AG10803 (cell line): ENCODE measurements around the gene PPP1CC.

Experiments used
- DNase-seq: peaks from one replicate; pipeline ENCODE4 v3.0.0; 2010; ENCODE audit warnings: low read depth
- H3K4me3 ChIP-seq: 2 replicates; pipeline ENCODE4 v1.5.1; 2011; ENCODE audit warnings: mild to moderate bottlenecking, low read length, control low read depth
- TF ChIP-seq, protein P1 (sequence below): conservative IDR thresholded peaks from 2 replicates; pipeline ENCODE4 v1.5.1; 2011; ENCODE audit warnings: mild to moderate bottlenecking, low read length, control low read depth, inconsistent platforms

PPP1CC gene

DNA sequence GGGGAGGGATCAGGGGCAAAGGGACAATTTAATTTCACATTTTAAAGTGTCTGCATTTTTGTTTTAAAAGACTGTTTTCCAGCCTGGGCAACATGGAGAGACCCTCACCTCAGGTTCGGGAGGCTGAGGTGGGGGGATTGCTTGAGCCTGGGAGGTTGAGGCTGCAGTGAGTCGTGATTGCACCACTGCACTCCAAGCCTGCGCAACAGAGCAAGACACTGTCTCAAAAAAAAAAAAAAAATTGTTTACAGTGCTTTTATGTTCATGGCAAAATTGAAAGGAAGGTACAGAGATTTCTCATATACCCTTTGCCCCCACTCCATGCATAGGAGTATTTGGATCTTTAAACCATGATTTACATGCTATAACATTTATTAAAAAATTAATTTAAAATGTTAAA, 37.4 kb downstream of the PPP1CC start:
- TF ChIP-seq, protein P1, sequence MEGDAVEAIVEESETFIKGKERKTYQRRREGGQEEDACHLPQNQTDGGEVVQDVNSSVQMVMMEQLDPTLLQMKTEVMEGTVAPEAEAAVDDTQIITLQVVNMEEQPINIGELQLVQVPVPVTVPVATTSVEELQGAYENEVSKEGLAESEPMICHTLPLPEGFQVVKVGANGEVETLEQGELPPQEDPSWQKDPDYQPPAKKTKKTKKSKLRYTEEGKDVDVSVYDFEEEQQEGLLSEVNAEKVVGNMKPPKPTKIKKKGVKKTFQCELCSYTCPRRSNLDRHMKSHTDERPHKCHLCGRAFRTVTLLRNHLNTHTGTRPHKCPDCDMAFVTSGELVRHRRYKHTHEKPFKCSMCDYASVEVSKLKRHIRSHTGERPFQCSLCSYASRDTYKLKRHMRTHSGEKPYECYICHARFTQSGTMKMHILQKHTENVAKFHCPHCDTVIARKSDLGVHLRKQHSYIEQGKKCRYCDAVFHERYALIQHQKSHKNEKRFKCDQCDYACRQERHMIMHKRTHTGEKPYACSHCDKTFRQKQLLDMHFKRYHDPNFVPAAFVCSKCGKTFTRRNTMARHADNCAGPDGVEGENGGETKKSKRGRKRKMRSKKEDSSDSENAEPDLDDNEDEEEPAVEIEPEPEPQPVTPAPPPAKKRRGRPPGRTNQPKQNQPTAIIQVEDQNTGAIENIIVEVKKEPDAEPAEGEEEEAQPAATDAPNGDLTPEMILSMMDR: no peak
- DNase-seq: no peak
- no peak overlapping the region for H3K4me3 ChIP-seq

DNA sequence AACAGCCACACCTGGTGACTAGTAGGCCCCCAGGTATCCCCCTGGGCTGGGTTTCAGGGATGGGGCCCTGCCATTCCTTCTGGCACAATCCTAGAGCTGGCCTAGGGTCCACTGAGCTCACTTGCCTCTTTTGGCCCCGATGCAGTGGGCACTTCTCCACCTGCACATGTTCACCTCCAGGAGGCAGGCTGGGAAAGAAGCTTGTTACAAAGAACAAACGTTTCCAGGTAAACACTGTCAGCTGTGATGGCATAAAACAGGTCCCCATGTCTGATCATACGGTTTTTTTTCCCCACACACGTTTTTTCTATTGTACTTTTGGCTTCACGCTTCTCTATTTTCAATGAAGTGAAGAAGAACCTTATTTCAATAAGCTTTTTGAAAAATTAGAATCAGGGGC, 37.9 kb downstream of the PPP1CC start:
- no peak overlapping the region for H3K4me3 ChIP-seq
- DNase-seq: no peak
- TF ChIP-seq, protein P1: no peak

DNA sequence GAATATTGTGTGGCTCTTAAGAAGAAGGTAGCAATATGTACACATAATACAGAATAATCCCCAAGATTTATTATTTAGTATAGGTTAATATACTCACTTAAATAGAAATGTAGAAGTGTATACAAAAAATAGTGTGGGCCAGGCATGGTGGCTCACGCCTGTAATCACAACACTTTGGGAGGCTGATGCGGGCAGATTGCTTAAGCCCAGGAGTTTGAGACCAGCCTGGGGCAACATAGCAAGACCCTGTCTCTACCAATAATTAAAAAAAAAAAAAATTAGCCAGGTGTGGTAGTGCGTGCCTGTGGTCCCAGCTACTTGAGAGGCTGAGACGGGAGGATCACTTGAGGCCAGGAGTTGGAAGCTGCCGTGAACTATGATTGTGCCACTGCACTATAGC, 38.5 kb downstream of the PPP1CC start:
- TF ChIP-seq, protein P1: no peak
- no peak for DNase-seq
- no peak overlapping the region for H3K4me3 ChIP-seq

DNA sequence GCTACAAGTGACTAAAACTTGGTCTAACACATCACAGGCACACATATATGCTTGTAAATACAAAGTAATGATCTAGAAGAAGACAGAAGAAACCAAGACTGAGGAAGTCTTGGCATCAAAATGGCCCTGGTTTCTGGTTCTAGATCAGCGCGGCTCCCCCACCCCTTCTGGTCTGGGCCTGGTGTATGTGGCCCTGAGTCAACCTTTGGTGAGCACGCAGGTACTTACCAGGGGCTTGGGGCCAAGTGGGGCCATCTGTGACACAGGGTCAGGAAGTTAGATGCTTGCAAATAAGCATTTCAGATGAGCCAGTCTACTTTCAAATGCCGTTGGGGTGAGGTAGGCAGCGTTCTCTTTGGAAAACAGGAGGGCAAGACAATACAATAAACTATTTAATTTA, 40.6 kb downstream of the PPP1CC start:
- TF ChIP-seq, protein P1: no peak

DNA sequence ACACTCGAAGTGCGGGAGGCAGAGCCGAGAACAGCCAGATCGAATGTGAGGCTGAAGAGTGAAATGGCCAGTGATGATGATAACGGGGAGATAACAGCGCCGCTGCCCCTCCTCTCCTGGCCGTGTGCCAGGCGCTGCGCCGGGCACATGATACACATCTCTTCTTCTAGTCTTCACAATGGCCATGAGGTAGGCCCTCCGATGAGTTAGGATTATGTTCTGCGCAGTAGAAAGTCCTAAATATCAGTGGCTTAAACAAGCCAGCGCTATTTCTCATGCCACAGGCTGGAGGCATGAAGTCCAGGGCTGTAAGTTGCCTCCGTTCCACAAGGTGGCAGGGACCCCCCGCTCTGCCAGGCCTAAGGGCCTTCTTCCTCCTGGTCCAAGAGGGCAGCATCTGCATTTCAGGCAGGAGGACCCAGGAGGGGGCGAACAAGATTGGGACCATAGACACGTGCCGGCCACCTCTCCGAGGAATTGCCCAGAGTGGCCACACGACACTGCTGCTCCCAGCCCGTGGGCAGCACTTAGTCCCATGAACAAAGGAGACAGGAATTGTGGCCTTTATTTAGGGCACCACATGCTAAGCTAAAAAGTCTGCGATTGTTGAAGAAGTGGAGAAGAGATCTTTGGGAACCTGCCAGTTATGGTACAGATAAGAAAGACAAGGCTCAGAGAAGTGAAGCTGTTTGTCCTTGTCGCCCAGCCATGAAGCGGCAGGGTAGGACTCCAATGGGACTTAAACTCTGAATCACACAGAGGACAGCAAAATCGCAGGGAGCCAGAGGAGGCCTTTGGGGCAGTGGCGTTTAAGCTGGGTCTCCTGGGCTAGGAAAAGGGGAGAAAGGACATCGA, 42.9 kb downstream of the PPP1CC start:
- TF ChIP-seq, protein P1: no peak
- H3K4me3 ChIP-seq: no peak overlapping the region
- no peak for DNase-seq

More for the DNA sequence above, 40.6 kb downstream of the PPP1CC start:
- no peak for DNase-seq
- no peak overlapping the region for H3K4me3 ChIP-seq

DNA sequence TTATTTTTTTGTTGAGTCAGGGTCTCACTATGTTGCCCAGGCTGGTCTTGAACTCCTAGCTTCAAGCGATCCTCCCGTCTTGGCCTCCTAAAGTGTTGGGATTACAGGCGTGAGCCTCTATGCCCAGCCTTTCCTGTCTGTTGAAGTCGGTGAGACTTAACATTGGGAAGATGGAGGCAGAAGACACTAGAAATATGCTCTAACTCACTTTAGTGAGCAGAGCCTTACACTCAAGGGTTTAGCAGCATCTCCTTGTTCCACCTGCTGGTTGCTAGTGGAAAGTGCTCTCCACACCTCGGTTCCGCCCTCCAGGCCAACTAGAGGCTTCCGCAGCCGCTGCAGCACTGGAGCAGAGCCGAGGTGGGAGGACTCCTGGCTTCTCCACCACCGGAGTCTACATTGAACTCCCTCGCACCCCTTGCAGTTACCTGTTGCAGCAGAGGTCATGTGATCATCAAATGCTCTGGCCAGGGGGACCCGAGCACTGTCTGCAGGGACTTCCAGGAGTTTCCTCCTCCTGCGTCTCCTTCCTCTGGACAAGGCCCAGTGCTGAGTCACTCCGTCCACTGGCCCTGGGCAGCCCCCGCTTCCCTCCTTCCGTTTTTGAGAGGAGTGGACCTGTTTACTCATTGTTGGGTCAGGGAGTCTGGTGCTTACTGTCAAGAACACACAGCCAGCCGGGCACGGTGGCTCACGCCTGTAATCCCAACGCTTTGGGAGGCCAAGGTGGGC, 44.4 kb downstream of the PPP1CC start:
- DNase-seq: peak; percentile 53
- no peak overlapping the region for H3K4me3 ChIP-seq
- TF ChIP-seq, protein P1: peak; percentile 60
